HepG2 (cell line): Measurements from ENCODE around the gene BORCS5.

Experiments used
- CTCF ChIP-seq: sonication (generic); formaldehyde crosslinking; IDR thresholded peaks from 2 replicates; pipeline ENCODE4 v1.5.0; 2020; ENCODE audit warnings: mild to moderate bottlenecking, missing genetic modification reagents, moderate library complexity
- EZH2 ChIP-seq: conservative IDR thresholded peaks from 2 replicates; pipeline ENCODE4 v1.6.1; 2012; ENCODE audit warnings: mild to moderate bottlenecking, low read depth, low read length, moderate library complexity
- MYPOP ChIP-seq: sonication (generic); formaldehyde crosslinking; IDR thresholded peaks from 2 replicates; pipeline ENCODE4 v1.8.1; 2023; ENCODE audit warnings: mild to moderate bottlenecking, moderate library complexity, missing genetic modification reagents
- POLR2A ChIP-seq, 2 experiments: IDR thresholded peaks; 2 replicates each; pipeline ENCODE4 v1.6.1; 2011; ENCODE audit warnings: low read depth in 2 of 2, low read length in 2 of 2, mild to moderate bottlenecking in 1 of 2, moderate library complexity in 1 of 2; ENCODE audit not compliant: insufficient read depth in 1 of 2
- POLR2AphosphoS5 ChIP-seq: IDR thresholded peaks from 2 replicates; pipeline ENCODE4 v1.6.1; 2012; ENCODE audit warnings: low read depth, low read length

DNA sequence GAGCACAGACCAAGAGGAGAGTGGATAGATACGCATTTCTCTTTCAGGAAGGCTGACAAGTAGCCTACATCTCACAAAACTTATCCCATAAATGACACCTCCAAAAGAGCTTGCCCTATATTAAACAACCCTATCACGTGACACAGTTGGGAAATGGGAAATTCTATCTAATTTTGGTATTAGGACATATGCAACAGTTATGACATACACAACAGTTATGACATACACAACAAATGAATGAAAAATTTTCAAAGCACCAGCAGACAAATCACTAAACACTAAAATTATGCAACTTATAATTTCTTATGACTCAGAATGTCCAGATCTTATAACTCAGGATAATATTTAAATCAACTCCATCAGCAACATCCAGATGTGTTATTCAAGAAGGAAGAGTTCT, 151.7 kb downstream of the BORCS5 start:
- no peak for TF ChIP-seq MYPOP (CRISPR knock-in tag)
- no peak for TF ChIP-seq CTCF
- TF ChIP-seq POLR2AphosphoS5: no peak
- TF ChIP-seq POLR2A (IDR thresholded peaks at IDR 0.05; ENCODE audit: insufficient read depth in 1 of 2, low read depth in 2 of 2, low read length in 2 of 2): no peak
- no peak for TF ChIP-seq EZH2
